HG03565 (cell line): ENCODE measurements around the gene DBX1.
A peak's percentile ranks its signal among the peaks of the same experiment; 100 is the strongest.
"Not testable (repeated sequence)": the region's sequence is repeated elsewhere in the genome, so short reads cannot be mapped to it uniquely, and the experiment has no call there.

Experiments
- ATAC-seq: cut with Tn5 transposase; IDR thresholded peaks from one replicate; pipeline ENCODE4 v1.9.1; 2021; ENCODE audit warnings: mild to moderate bottlenecking, moderate library complexity; ENCODE audit not compliant: unreplicated experiment

Gene DBX1

GRCh38 chr11:20161923-20162744 is 1.9 kb upstream of the DBX1 start:
- no peak for ATAC-seq

GRCh38 chr11:20161230-20161918 is 1.1 kb upstream of the DBX1 start:
- ATAC-seq = no peak

GRCh38 chr11:20159466-20160381 is 551 bp downstream of the DBX1 start:
- no peak for ATAC-seq

GRCh38 chr11:20158597-20159257 is 1.5 kb downstream of the DBX1 start:
- ATAC-seq = no peak

GRCh38 chr11:20157728-20158127 is 2.5 kb downstream of the DBX1 start:
- no peak for ATAC-seq

GRCh38 chr11:20156876-20157613 is 3.2 kb downstream of the DBX1 start:
- ATAC-seq = no peak

- ATAC-seq = no peak
Measured at GRCh38 chr11:20156280-20156875, 3.9 kb downstream of the DBX1 start.

GRCh38 chr11:20155683-20156279 is 4.5 kb downstream of the DBX1 start:
- ATAC-seq = no peak

- no peak for ATAC-seq
Measured at GRCh38 chr11:20154381-20154780, 5.9 kb downstream of the DBX1 start.

GRCh38 chr11:20138707-20139106 is 21.6 kb downstream of the DBX1 start:
- ATAC-seq = no peak

- ATAC-seq = no peak
Measured at GRCh38 chr11:20137637-20138036, 22.6 kb downstream of the DBX1 start.

- ATAC-seq = no peak
Measured at GRCh38 chr11:20134991-20135736, 25.1 kb downstream of the DBX1 start.

- ATAC-seq = no peak
Measured at GRCh38 chr11:20132667-20133039, 27.6 kb downstream of the DBX1 start.

- ATAC-seq = no peak
Measured at GRCh38 chr11:20131788-20132666, 28.2 kb downstream of the DBX1 start.

- ATAC-seq = no peak
Measured at GRCh38 chr11:20129665-20130064, 30.6 kb downstream of the DBX1 start.

- not testable (repeated sequence) for ATAC-seq
Measured at GRCh38 chr11:20128528-20128825, 31.8 kb downstream of the DBX1 start.

- peak; percentile 64 for ATAC-seq
Measured at GRCh38 chr11:20127671-20128527, 32.4 kb downstream of the DBX1 start.
